IPS-NIHi7 (cell line): ENCODE measurements around the gene SLC9A8.
A peak's percentile ranks its signal among the peaks of the same experiment; 100 is the strongest.

Source experiments
- DNase-seq: peaks from one replicate; pipeline ENCODE4 v3.0.0; 2012; ENCODE audit warnings: mixed read lengths; ENCODE audit errors: extremely low spot score

Gene SLC9A8

DNA sequence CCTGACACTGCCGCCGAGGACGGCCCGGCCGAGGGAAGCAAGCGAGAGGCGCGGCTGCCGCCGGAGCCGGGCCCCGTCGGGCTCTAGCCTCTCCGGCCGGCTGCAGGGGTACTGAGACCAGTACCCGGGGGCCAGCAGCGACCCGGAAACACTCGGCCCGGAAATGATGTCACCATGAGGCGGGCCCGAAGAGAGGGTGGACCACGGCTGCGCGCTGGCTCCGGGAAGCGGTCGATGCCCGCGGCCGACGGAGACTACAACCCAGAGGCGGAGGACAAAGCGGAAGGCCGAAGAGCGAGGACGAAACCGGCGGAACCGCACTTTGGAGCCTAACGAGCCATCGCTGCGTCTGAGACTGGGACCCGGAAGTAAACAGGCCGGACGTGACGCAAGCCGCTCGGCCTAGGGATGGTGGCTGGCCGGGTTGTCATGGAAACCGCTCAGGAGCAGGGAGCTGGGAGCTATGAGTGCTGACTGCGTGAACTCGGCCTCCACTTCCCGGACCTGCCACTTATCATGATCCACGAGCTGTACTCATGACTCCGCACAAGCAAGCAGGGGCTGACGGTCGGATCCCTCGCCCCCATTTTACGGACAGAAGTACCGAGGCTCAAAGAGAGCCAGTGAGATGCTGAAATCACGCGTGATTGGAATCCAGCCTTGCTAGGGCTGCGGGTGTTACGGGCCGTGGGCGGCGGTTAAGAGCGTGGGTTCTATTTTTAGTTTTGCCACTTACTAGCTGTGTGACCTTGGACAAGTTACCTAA lies 102.9 kb downstream of the SLC9A8 start, which contains the start of gene SPATA2:
TSS of gene SPATA2 (minus strand) at position 150 of the 766 bp plus-strand sequence. CDS start 7,039 bp downstream, outside the sequence.
- DNase-seq = peak; percentile 95

DNA sequence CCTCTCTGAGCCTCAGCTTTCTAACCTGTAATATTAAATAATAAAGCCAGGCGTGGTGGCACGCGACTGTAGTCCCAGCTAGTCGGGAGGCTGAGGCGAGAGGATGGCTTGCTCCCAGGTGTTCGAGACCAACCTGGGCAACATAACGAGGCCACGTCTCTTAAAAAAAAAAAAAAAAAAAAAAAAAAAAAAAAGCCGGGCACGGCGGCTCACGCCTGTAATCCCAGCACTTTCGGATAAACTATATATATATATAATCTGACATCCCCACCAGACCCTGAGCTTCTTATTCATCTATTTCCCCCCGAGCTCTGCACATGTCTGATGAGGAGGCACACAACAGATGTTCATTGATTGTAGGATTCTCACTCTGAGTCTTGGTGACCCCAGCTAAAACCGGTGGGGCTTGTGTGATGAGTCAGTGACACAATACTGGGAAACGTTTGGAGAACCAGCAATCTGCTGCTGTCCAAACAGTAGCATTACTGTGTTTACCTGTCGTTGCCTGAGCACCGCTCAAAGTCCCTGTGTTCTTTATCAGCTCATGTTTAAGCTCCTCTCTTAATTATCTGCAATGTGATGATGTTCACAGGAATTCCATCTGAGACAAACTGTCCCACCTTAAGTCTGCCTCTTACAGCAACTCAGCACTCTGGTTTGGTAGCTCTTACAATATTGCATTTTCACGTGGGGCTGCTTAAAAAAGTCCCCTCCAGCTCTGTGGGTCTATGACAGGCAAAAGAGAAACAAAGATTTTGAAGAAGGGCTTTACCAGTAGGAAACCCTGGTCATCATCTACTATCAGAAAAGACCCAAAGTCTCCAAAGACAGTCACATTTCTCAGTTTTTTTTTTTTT lies 103.7 kb downstream of the SLC9A8 start:
- DNase-seq = peak; percentile 22

DNA sequence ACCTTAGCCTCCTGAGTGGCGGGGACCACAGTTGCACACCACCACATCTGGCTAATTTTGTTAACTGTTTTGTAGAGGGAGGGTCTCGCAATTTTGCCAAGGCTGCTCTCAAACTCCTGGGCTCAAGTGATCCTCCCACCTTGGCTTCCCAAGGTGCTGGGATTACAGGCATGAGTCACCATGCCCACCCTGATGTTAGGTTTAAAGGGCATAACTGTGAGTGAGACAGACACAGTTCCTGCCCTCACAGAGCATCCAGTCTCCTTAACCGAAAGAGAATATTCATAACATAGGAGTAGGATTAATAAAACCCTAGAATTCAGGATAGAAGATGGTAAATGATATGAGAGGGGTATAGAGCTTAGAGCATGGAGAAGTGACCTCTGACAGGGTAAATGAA lies 105.8 kb downstream of the SLC9A8 start:
- DNase-seq = no peak

DNA sequence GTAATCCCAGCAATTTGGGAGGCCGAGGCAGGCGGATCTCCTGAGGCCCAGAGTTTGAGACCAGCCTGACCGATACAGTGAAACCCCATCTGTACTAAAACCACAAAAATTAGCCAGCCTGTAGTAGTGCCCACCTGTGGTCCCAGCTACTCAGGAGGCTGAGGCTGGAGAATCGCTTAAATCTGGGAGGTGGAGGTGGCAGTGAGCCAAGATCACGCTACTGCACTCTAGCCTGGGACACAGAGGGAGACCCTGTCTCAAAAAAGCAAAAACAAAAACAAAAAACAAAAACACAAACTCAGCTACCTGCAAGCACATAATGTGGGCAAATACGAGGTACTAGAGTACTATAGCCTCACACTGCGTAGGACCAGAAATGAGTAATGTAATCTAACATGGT lies 106.4 kb downstream of the SLC9A8 start:
- no peak for DNase-seq

DNA sequence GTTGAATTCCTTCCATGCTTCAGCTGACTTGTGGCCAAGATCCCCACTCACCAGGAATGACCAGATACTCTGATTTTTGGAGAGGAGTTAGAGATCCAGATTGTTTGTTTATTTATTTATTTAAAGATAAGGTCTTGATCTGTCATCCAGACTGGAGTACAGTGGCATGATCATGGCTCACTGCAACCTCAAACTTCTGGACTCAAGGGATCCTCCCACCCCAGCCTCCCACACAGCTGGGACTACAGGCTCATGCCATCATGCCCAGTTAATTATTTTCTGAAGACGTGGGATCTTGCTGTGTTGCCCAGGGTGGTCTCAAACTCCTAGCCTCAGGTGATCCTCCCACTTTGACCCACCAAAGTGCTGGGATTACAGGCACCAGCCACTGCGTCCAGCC lies 106.8 kb downstream of the SLC9A8 start:
- DNase-seq = no peak

DNA sequence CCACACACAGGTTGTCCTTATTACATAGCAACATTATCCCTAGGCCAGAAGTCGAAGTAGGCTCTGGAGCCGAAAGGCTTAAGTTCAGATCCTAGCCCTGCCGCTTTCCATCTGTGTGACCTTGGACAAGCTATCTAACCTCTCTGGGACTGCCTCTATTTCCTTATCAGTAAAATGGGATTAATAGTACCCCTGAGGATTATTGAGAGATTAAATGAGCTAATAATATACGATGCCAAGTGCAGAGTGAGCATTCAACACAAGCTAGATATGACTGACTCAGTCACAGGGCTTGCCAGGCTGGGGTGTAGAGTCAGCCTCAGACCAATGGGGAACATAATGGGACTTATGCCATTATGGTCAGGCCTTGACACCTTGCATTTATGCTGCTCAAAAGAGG lies 111.6 kb downstream of the SLC9A8 start:
- DNase-seq = no peak

DNA sequence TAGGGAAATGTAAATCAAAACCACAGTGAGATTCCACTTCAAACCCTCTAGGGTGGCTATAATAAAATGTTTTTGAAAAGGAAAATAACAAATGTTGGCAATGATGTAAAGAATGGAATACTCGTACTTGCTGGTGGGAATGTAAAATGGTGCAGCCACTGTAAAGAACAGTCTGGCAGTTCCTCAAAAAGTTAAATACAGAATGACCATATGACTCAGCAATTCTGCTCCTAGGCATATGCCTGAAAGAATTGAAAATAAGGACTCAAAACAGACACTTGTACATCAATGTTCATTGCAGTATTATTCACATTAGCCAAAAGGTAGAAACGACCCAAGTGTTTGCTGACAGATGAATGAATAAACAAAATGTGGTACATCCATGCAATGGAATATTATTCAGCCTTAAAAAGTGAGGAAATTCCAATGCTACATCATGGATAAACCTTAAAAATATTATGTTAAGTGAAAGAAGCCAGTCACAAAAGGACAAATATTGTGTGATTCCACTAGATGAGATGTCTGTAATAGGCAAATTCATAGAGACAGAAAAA lies 113.3 kb downstream of the SLC9A8 start:
- no peak for DNase-seq

DNA sequence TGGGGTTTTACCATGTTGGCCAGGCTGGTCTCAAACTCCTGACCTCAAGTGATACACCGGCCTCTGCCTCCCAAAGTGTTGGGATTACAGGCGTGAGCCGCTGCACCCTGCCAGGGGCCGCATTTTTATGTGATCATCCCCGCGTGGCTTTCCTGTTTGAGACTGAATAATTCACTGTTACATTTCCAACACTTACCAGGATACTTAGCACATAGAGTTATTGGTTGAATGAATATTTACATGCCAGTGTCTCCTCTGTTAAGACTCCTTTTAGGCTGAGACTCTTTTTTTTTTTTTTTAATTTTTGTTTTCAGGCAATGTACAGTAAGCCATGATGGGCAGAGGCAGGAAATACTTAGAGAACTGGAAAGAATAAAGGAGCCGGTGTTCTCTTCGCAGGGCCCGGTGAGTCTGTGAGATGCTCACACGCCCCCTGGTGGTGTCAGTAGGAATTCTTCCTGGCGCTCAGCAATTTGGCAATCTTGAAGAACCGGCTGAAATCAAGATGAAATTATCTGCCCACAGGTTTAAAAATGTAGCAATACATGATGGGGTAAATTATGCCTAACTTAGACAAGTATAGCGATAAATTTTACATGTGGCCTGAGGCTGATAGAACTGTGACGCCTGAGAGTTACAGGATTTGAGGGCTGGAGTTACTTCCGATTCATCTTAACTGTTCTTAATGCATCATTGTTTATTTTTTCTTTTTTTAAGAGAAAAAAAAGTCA lies 115.9 kb downstream of the SLC9A8 start:
- DNase-seq = peak; percentile 81

DNA sequence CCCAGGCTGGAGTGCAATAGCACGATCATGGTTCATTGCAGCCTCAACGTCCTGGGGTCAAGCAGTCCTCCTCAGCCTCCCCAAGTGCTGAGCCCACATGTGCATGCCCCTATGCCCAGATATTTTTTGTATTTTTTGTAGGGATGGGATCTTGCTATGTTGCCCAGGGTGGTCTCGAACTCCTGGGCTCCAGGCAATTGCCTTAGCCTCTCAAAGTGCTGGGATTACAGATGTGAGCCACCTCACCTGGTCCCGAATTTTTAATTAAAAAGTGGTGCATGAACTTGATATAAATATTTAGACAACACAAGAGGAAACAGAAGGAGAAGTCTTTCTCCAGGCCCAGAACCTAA lies 116.5 kb downstream of the SLC9A8 start:
- DNase-seq = no peak

DNA sequence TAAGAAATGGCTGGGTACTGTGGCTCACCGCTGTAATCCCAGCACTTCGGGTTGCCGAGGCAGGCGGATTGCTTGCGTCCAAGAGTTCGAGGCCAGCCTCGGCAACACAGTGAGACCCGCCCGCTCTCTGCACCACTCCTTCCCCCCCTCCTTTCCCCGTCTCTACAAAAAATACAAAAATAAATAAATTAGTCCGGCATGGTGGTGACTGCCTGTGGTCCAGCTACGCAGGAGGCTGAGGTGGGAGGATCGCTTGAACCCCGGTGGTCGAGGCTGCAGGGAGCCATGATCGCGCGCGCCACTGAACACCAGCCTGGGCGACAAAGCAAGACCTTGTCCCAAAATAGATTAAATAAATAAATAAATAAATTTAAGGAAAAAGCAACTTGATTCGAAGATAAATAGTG lies 123.1 kb downstream of the SLC9A8 start:
- no peak for DNase-seq

DNA sequence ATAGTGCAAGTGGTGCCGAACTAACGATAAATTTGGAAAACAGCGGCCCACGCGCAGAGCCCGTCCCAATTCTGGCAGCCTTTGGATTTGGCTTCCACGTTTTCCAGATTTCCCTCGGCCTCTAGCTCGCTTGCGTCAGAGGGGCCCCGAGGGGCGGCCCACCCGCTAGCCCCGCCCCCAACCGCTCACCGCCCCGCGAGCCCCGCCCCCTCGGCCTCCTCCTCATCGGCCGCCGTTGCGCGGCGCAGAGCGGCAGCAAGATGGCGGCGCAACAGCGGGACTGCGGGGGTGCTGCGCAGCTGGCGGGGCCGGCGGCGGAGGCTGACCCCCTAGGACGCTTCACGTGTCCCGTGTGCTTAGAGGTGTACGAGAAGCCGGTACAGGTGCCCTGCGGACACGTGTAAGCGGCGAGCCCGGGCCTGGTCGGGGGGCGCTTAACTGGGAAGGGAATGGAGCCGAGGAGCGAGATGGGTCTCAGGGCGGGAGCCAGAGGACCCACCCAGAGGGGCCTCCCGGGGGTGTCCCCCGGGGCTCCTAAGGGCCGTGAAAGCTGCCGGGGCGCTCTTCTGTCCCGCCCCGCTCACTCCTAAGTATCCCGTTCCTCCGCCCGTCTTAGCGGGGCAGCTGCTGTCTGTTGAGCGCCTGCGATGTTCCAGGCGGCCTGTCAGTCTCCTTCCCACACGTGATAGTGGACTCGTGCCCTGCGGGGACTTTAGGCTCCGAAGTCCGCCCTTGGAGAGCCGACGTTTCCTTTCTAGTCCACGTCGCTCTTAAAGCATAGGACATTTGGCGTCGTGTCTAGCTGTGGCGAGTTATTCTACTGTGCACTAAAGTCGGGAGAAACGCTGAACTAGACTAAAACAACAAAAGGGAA lies 123.8 kb downstream of the SLC9A8 start, which contains the start of gene RNF114:
TSS of gene RNF114 (plus strand) at position 245 of the 874 bp plus-strand sequence. CDS start at position 261, 16 bp downstream.
- DNase-seq = peak; percentile 98

DNA sequence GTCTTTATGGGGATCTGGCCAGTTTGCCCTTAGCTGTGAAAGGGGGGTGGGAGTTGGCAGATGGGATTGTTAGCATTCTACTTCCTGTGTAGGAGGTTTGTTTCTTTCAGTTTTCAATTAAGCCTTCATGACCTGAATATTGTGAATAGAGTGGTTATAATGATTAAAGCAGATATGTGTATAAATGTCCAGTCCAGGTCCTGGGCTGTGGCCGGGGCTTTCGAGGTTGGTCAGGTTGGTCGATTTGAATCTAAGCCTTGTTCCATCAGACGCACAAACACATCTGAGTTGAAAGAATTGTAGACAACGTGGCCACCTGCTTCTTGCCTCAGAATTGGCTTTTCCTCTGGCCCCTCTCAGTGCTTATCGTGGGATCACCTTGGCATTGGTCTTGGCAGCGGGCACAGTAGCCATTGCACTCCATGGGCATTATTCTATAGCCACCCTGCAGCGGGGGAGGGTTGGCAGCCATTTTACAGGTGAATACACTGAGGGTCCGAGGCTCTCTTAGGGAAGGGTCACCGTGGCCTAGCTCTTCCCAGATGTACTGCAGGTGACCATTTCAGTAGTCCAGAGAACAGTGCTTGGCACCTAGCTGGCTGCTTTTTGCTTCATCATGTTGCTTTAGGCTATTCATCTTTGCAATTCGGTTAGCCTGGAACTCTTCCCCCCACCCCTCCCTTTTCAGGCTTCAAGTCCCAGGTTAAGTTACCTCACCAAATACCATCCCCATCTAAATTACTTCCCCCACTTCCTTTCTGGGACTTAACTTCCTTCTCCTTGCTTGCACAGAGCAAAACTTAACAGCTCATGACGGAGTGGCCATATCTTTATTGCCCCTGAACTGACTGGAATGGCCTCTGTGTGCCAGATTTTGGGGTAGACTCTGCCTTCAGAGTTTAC lies 124.7 kb downstream of the SLC9A8 start:
- DNase-seq = peak; percentile 14

DNA sequence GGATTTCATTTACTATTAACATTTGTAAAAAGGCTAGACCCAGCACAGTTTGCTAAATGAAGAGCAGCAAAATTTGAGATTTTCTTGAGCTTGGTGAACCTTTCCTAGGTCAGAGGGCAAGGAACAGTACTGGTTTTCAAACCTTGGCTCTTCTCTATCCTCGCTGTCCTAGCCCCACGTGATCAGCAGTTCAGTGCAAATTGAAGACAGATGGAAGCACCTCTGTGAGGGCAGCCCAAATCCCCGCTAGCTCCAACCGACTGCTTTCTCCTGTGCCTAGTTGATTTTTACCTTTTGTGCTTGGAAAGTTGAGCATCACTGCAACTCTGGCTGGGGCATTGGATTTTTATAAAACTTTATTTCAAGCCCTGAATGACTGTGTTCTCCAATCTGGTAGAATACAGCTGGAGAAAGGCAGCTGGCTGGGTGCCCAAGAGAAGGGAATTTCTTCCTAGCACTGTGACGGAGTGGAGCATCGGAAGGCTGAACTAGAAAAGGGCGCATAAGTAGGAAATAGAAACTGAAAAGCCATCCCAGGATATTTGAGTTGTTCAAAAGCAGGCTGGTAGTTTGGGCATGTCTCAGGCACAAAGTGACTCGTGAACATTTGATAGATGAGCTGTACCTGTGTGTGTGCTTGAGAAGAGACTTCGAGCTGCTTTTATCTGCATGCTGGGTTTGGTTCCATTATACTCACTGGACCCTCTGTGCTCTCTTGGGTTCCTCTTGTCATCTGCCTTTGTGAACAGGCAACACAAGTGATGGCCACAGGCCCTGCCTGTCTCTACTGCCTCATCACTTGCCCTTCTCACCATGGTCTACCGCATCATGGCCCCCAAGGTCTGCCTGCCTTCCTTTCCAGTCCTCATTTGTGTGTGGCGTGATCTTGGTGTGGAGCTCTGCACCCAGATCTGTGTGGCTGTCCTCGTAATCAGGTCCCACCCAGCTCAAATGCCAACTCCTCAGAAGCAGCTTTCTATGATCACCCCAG lies 125.8 kb downstream of the SLC9A8 start:
- no peak for DNase-seq

DNA sequence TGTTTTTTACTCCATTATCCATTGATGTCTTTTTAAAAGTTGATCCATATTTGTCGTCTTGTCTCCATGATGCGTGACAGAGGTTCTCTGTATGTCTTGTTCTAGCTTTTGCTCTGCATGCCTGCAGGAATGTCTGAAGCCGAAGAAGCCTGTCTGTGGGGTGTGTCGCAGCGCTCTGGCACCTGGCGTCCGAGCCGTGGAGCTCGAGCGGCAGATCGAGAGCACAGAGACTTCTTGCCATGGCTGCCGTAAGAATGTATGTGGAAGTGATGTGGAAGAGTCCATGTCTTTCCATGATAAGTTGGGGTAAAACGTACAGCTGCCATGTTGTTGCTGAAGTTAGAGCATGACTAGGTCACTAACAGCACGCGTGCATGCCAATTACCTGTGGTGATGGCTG lies 128.8 kb downstream of the SLC9A8 start:
- no peak for DNase-seq
